BLaER1 treated with 17β-estradiol and CSF1 and Interleukin-3, amounts not matched to agents 10 nM and 100 nM (cell line): ENCODE data around the gene PLA2G2D.

Source experiments
- H3K27ac ChIP-seq, 11 experiments: shearing (Covaris generic); formaldehyde crosslinking; 2 replicates each; pipeline ENCODE4 v1.8.1; 2022
- H3K27me3 ChIP-seq, 11 experiments: shearing (Covaris generic); formaldehyde crosslinking; 2 replicates each; pipeline ENCODE4 v1.8.1; 2022
- H3K36me3 ChIP-seq, 11 experiments: shearing (Covaris generic); formaldehyde crosslinking; 2 replicates each; pipeline ENCODE4 v1.8.1; 2022
- H3K4me1 ChIP-seq, 10 experiments: shearing (Covaris generic); formaldehyde crosslinking; 2 replicates each; pipeline ENCODE4 v1.8.1; 2022
- H3K4me2 ChIP-seq, 11 experiments: shearing (Covaris generic); formaldehyde crosslinking; 2 replicates each; pipeline ENCODE4 v1.8.1; 2022
- H3K4me3 ChIP-seq, 10 experiments: shearing (Covaris generic); formaldehyde crosslinking; 2 replicates each; pipeline ENCODE4 v1.8.1; 2022
- H3K9ac ChIP-seq, 11 experiments: shearing (Covaris generic); formaldehyde crosslinking; 2 replicates each; pipeline ENCODE4 v1.8.1; 2022
- H3K9me3 ChIP-seq, 11 experiments: shearing (Covaris generic); formaldehyde crosslinking; replicated peaks in 1 of 11; 2 replicates each; pipeline ENCODE4 v1.8.1; 2022
- H4K20me1 ChIP-seq, 11 experiments: shearing (Covaris generic); formaldehyde crosslinking; 2 replicates each; pipeline ENCODE4 v1.8.1; 2022
- Cebpa-rat ChIP-seq, 11 experiments: shearing (Covaris generic); IDR thresholded peaks; 2 replicates each; pipeline ENCODE4 v1.8.1; 2022

PLA2G2D gene

DNA sequence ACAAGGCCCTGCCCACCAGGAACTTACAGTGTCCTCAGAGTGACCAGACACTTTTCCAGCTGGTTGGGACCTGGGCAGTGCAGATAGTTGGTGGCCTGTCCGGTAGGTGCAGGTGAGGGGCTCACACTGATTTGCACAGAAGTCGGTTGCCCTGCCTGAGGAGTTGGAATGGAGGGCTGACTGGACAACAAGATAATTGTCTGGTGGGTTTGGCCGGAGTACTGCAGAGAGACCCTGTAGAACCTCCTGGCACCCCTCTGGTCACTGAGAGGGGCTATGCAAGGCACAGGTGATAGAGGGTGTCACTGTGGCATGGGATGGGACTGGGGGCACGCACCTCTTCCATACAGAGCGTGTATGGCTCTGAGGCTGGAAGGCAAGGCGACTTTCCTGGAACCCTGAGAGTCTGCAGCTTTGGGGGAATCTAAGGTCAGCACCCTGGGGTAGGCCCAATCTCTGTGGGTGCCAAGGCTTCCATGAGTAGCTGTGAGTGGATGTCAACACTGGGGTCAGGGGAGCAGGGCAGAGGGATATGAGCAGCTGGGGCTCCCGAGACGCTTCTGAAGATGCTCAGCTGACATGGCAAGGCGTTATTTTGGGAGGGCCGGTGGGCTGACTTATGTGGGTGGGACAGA, 7.6 kb upstream of the PLA2G2D start:
- Histone ChIP-seq H4K20me1 (no peaks in the 10 kb centered on the region), H3K27me3 (no peaks in the 10 kb centered on the region), H3K27ac (peak overlapping the region in 7 of 11 experiments; percentile 18 to 62 (median 39); a peak in 11 of 22 replicates), H3K9me3 (peaks cover 13 to 40% (median 23%) of the 10 kb centered on the region in 11 experiments; a peak in 18 of 22 replicates), H3K9ac (no peak overlapping the region; a peak in 1 of 22 replicates), H3K4me1 (peaks cover 0 to 74% (median 28%) of the 10 kb centered on the region in 10 experiments; a peak in 11 of 20 replicates), H3K4me3 (no peak overlapping the region), H3K4me2 (peak overlapping the region in 8 of 11 experiments; percentile 17 to 87 (median 53); a peak in 13 of 22 replicates), H3K36me3 (no peaks in the 10 kb centered on the region)
- TF ChIP-seq Cebpa-rat (IDR thresholded peaks at IDR 0.05): no peak

DNA sequence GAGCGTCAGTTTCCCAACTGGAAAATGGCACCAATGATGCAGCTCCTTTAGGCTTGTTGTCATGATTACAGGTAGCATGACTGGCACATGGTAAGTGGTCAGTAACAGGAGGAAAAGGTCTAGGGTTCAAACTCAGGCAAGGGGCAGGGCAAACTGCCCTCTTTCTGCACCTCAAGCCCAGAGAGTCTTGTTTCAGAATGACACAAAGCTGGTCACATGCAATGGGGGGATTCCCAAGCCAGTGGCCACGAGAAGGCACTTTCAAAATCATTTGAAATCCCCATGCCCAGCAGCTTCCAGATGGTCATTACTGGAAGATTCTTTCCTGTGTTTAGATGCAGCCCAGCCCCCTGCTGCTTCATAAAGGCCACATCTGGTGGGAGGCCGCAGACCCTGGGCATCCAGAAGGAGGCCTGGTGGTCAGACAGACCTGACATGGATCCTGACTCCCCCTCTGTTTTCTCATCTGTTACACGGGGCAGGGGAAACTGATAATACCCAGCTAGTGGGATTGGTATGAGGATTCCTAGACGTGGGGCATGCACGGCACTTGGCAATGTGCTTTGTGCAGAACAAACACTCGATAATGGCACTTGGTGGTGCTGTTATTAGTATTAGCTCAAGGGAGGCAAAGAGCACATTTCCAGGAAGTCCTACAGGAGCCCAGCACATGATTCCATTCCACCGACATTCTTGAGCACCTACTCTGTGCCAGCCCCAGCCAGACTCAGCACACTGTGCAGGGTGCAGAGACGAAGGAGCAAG, 6.9 kb upstream of the PLA2G2D start:
- Histone ChIP-seq H3K27ac (peak overlapping the region in 4 of 11 experiments; percentile 45 to 58 (median 55); a peak in 5 of 22 replicates), H3K36me3 (no peaks in the 10 kb centered on the region), H3K4me1 (peaks cover 0 to 73% (median 24%) of the 10 kb centered on the region in 10 experiments; a peak in 11 of 20 replicates), H4K20me1 (no peaks in the 10 kb centered on the region), H3K9ac (peak overlapping the region in 1 of 11 experiments; percentile 9; a peak in 1 of 22 replicates), H3K4me3 (no peak overlapping the region), H3K4me2 (peak overlapping the region in 3 of 11 experiments; percentile 76 to 87 (median 79); a peak in 6 of 22 replicates), H3K27me3 (no peaks in the 10 kb centered on the region), H3K9me3 (peaks cover 13 to 40% (median 23%) of the 10 kb centered on the region in 11 experiments; a peak in 18 of 22 replicates)
- TF ChIP-seq Cebpa-rat (IDR thresholded peaks at IDR 0.05): no peak

DNA sequence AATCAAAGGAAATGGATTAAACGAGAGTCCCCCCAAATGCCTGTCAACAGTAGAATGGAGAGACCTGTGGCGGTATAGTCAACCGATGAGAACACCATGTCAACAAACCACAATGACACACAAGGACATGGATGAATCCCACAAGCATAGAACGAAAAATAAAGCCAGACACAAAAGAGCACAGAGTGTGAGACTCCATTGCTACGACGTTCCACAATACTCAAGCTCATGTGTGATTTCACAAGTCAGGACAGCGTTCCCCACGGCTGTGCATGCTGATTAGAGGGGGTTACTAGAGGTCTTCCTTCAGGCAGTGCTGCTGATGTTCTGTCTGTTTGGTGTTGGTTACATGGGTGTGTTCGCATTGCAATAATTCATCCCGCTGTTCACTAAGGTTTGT, 5.8 kb upstream of the PLA2G2D start:
- Histone ChIP-seq H3K27ac (peak overlapping the region in 1 of 11 experiments; percentile 58; a peak in 1 of 22 replicates), H3K4me2 (peak overlapping the region in 4 of 11 experiments; percentile 7 to 87 (median 78); a peak in 7 of 22 replicates), H3K36me3 (no peaks in the 10 kb centered on the region), H4K20me1 (no peaks in the 10 kb centered on the region), H3K4me1 (peaks cover under 1 to 83% (median 26%) of the 10 kb centered on the region in 10 experiments; a peak in 16 of 20 replicates), H3K9me3 (peaks cover 9 to 34% (median 20%) of the 10 kb centered on the region in 11 experiments; a peak in 17 of 22 replicates), H3K4me3 (no peak overlapping the region), H3K9ac (no peak overlapping the region), H3K27me3 (no peaks in the 10 kb centered on the region)
- no peak for TF ChIP-seq Cebpa-rat (IDR thresholded peaks at IDR 0.05)

DNA sequence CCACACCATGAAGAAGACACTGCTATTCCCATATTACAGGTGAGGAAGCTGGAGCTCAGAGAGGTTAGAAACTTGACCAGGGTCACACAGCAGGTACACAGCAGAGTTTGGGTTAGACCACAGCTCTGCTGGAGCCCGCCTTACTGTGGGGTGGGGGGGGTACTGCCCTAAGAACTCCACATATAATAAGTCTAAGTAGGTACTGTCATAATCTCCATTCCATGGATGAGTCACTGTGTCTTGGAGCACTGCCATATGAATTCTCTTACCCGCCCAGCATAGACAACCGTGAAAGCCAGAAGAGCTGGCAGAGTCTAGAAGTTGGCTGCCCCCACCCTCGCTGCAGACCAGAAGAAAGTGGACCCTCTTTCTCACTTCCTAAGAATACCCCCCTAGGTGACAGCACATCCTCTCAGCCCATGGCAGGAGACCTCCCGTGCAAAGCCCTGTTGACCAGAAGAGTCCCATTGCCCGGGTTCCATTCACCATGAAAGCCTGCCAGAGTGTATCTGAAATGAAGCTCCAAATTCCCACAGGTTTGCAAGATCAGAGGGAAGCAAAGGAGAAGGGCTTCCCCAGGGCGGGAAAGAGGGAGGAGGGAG, 5.2 kb upstream of the PLA2G2D start:
- H3K27me3 ChIP-seq: no peaks in the 10 kb centered on the region
- H3K4me3 ChIP-seq: no peak overlapping the region
- peak overlapping the region in 2 of 11 experiments; percentile 35 to 46; a peak in 2 of 22 replicates for H3K27ac ChIP-seq
- H3K4me1 ChIP-seq: peaks cover 6 to 89% (median 32%) of the 10 kb centered on the region in 10 experiments
- H3K9me3 ChIP-seq: peaks cover 6 to 29% (median 17%) of the 10 kb centered on the region in 11 experiments; a peak in 17 of 22 replicates
- no peak for TF ChIP-seq Cebpa-rat (IDR thresholded peaks at IDR 0.05)
- H3K9ac ChIP-seq: no peak overlapping the region
- peak overlapping the region in 5 of 11 experiments; percentile 7 to 87 (median 76); a peak in 8 of 22 replicates for H3K4me2 ChIP-seq
- no peaks in the 10 kb centered on the region for H3K36me3 ChIP-seq
- no peaks in the 10 kb centered on the region for H4K20me1 ChIP-seq

DNA sequence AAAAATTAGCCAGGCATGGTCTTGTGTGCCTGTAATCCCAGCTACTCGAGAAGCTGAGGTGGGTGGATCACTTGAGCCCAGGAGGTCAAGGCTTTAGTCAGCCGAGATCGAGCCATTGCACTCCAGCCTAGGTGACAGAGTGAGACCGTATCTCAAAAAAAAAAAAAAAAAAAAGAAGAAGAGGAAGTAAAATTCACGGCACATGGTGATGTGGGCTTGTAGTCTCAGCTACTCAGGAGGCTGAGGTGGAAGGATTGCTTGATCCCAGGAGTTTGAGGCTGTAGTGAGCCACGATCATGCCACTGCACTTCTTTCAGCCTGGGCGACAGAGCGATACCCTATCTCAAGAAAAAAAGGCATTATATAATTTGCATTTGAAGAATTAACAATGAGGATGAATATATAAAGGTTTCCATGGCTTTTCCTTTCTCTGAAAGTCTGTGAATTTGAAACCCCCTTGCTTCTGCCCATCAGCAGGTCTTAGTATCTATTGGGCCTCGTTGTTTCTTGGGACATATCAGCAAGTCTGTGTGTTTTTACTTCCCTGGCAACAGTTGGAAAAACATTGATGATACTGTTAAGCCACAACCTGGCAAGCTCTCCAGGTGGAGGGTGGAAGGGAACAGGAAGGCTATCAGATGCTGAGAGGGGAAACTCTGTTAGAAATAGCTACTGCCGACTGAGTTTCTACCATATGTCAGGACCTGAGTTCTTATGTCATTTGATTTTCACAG, 4.6 kb upstream of the PLA2G2D start:
- H3K4me3 ChIP-seq: no peak overlapping the region
- H3K4me2 ChIP-seq: peak overlapping the region in 5 of 11 experiments; percentile 7 to 87 (median 76); a peak in 7 of 22 replicates
- H3K27ac ChIP-seq: peak overlapping the region in 2 of 11 experiments; percentile 35 to 46; a peak in 4 of 22 replicates
- no peaks in the 10 kb centered on the region for H3K36me3 ChIP-seq
- no peaks in the 10 kb centered on the region for H4K20me1 ChIP-seq
- H3K9ac ChIP-seq: no peak overlapping the region
- TF ChIP-seq Cebpa-rat (IDR thresholded peaks at IDR 0.05): no peak
- H3K4me1 ChIP-seq: peaks cover 10 to 93% (median 37%) of the 10 kb centered on the region in 10 experiments
- H3K9me3 ChIP-seq: peaks cover 0 to 23% (median 11%) of the 10 kb centered on the region in 11 experiments; a peak in 15 of 22 replicates
- H3K27me3 ChIP-seq: no peaks in the 10 kb centered on the region

DNA sequence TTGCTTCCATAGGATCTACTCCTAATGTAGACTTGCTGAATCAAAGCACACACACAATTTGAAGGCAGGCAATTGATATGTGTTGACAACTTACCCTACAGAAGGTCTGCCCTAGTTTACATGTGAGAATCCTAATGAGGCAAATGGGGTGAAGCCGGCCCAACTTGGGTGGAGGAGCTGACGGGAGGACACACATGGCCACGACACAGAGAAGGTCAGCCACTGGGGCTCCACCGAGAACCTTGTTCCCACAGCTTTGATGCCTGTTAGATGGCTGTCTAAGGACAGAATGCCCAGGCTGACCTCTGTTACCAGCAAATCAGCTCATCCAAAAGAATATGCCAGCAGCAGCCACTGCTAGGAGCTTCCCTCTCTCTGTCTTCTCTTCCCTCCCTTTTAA, 1.5 kb upstream of the PLA2G2D start:
- no peaks in the 10 kb centered on the region for H3K9me3 ChIP-seq
- no peaks in the 10 kb centered on the region for H3K27me3 ChIP-seq
- H3K4me1 ChIP-seq: peaks cover 10 to 67% (median 25%) of the 10 kb centered on the region in 10 experiments

DNA sequence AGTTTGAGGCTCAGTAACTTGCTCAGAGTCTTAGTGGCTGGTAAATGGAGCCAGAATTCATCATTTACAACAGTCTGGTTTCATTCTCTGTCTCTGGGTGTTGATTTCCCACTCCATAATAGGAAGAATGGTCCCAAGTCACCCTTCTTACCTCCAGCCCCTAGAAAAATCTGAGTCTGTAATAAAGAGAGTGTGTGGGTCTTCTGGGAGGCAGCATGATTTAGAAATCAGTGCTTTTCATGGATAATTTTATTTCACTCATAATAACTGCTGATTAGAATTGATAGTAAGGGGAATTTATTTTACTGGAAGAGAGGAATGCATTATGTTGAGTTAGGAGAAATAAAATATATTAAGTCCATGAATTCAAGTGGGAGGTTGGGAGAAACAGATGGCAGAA, 2.1 kb downstream of the PLA2G2D start:
- Histone ChIP-seq H4K20me1 (no peaks in the 10 kb centered on the region), H3K27ac (no peak overlapping the region), H3K9ac (no peak overlapping the region), H3K4me2 (no peak overlapping the region), H3K27me3 (no peaks in the 10 kb centered on the region), H3K4me1 (peaks cover 10 to 36% (median 15%) of the 10 kb centered on the region in 10 experiments), H3K36me3 (no peaks in the 10 kb centered on the region), H3K4me3 (no peak overlapping the region), H3K9me3 (no peaks in the 10 kb centered on the region)
- no peak for TF ChIP-seq Cebpa-rat (IDR thresholded peaks at IDR 0.05)

More for the DNA sequence above, 1.5 kb upstream of the PLA2G2D start:
- no peak overlapping the region; a peak in 1 of 22 replicates for H3K27ac ChIP-seq
- H3K9ac ChIP-seq: no peak overlapping the region
- H3K36me3 ChIP-seq: no peaks in the 10 kb centered on the region
- TF ChIP-seq Cebpa-rat (IDR thresholded peaks at IDR 0.05): no peak
- H3K4me3 ChIP-seq: no peak overlapping the region
- peak overlapping the region in 1 of 11 experiments; percentile 27; a peak in 1 of 22 replicates for H3K4me2 ChIP-seq
- no peaks in the 10 kb centered on the region for H4K20me1 ChIP-seq

DNA sequence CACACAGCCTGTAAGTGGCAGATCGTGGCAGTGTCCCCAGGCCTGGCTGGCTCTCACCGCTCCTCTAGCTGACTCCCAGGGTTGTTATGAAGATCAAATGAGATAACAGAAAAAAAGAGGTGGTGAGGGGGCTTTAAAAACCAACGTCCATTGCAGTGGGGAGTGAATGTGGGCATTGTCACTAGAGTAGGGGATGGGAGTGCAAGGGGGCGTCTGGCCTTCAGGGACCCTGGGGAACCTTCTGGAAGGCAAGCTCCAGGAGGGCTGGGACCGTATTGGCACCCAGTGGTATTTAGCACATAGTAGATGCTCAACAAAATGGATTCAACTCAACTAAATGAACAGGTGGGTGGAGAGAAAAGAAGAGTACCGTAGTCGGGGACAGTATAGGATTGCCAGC, 3.4 kb downstream of the PLA2G2D start:
- no peak overlapping the region for H3K4me2 ChIP-seq
- no peaks in the 10 kb centered on the region for H4K20me1 ChIP-seq
- no peak for TF ChIP-seq Cebpa-rat (IDR thresholded peaks at IDR 0.05)
- H3K27ac ChIP-seq: no peak overlapping the region
- H3K4me1 ChIP-seq: peaks cover 10 to 25% (median 15%) of the 10 kb centered on the region in 10 experiments
- H3K36me3 ChIP-seq: no peaks in the 10 kb centered on the region
- H3K4me3 ChIP-seq: no peak overlapping the region
- H3K27me3 ChIP-seq: no peaks in the 10 kb centered on the region
- no peaks in the 10 kb centered on the region for H3K9me3 ChIP-seq
- H3K9ac ChIP-seq: no peak overlapping the region
